ENCODE results near the gene MYO19. TPM values are rescaled to one million over a fixed set of nuclear protein-coding genes. Genes with fewer than 3 reads are reported as not detected.

Gene MYO19
- total and polyA plus RNA-seq, 4 donors, result 8.7 to 47.2 (median 20.8) TPM

GRCh38 chr17:36524428-36524876, 10.2 kb downstream of the MYO19 start (continued):
- TF ChIP-seq, protein P1, sequence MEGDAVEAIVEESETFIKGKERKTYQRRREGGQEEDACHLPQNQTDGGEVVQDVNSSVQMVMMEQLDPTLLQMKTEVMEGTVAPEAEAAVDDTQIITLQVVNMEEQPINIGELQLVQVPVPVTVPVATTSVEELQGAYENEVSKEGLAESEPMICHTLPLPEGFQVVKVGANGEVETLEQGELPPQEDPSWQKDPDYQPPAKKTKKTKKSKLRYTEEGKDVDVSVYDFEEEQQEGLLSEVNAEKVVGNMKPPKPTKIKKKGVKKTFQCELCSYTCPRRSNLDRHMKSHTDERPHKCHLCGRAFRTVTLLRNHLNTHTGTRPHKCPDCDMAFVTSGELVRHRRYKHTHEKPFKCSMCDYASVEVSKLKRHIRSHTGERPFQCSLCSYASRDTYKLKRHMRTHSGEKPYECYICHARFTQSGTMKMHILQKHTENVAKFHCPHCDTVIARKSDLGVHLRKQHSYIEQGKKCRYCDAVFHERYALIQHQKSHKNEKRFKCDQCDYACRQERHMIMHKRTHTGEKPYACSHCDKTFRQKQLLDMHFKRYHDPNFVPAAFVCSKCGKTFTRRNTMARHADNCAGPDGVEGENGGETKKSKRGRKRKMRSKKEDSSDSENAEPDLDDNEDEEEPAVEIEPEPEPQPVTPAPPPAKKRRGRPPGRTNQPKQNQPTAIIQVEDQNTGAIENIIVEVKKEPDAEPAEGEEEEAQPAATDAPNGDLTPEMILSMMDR (IDR thresholded peaks at IDR 0.05; ENCODE audit: low read depth, low read length, missing input control), result no peak

GRCh38 chr17:36523113-36523512, 11.6 kb downstream of the MYO19 start:
- H3K36me3 ChIP-seq (ENCODE audit: control insufficient read depth in 4 of 4, insufficient read depth in 3 of 4, low read depth in 1 of 4, low read length in 3 of 4), result peaks cover 17 to 43% (median 34%) of the 10 kb centered on the region in 4 donors

More at GRCh38 chr17:36523113-36523512, 11.6 kb downstream of the MYO19 start:
- no peak for TF ChIP-seq EGR1 (IDR thresholded peaks at IDR 0.05; ENCODE audit: low read depth in 2 of 2)
- TF ChIP-seq REST (IDR thresholded peaks at IDR 0.05), result no peak
- no peak for TF ChIP-seq RXRA (IDR thresholded peaks at IDR 0.05)
- no peak for TF ChIP-seq FOXA1 (IDR thresholded peaks at IDR 0.05)
- TF ChIP-seq HNF4A (conservative IDR thresholded peaks at IDR 0.05), result no peak
- no peak for TF ChIP-seq GABPA (IDR thresholded peaks at IDR 0.05 in 1 of 2, conservative IDR thresholded peaks at IDR 0.05 in 1 of 2)
- TF ChIP-seq MAX (IDR thresholded peaks at IDR 0.05), result no peak
- TF ChIP-seq, protein P2, sequence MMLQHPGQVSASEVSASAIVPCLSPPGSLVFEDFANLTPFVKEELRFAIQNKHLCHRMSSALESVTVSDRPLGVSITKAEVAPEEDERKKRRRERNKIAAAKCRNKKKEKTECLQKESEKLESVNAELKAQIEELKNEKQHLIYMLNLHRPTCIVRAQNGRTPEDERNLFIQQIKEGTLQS (IDR thresholded peaks at IDR 0.05), result no peak
- no peak for TF ChIP-seq HNF4G (IDR thresholded peaks at IDR 0.05)
- TF ChIP-seq TAF1 (conservative IDR thresholded peaks at IDR 0.05), result no peak
- TF ChIP-seq JUND (IDR thresholded peaks at IDR 0.05), result no peak
- TF ChIP-seq NR2F2 (IDR thresholded peaks at IDR 0.05), result no peak
- TF ChIP-seq YY1 (IDR thresholded peaks at IDR 0.05), result no peak
- TF ChIP-seq, protein P1 (IDR thresholded peaks at IDR 0.05; ENCODE audit: low read depth, low read length, missing input control), result no peak
- no peak overlapping the region for H3K27ac ChIP-seq (ENCODE audit: low read depth in 1 of 2, low read length in 2 of 2)
- 99% methylated on average over 2 of the region's 2 CpGs for WGBS
- no peaks in the 10 kb centered on the region for H3K9me3 ChIP-seq (ENCODE audit: control insufficient read depth in 4 of 4, low read length in 3 of 4)
- no peak for DNase-seq (ENCODE audit: low spot score)
- H3K4me3 ChIP-seq (ENCODE audit: low read depth in 1 of 3, low read length in 3 of 3), result no peak overlapping the region
- no peaks in the 10 kb centered on the region for H3K27me3 ChIP-seq (ENCODE audit: control insufficient read depth in 4 of 4, insufficient read depth in 4 of 4, low read length in 3 of 4)
- no peak overlapping the region for H3K9ac ChIP-seq (ENCODE audit: low read depth in 1 of 2, low read length in 2 of 2)
- no peaks in the 10 kb centered on the region for H3K4me1 ChIP-seq (ENCODE audit: control insufficient read depth in 4 of 4, insufficient read depth in 4 of 4, low read length in 3 of 4)
